CMK (cell line): ENCODE results near the gene ADAM22.

ENCODE experiments used
- DNase-seq: peaks from one replicate; pipeline ENCODE4 v3.0.0-alpha.2; 2010; ENCODE audit warnings: low read depth

ADAM22 gene

DNA sequence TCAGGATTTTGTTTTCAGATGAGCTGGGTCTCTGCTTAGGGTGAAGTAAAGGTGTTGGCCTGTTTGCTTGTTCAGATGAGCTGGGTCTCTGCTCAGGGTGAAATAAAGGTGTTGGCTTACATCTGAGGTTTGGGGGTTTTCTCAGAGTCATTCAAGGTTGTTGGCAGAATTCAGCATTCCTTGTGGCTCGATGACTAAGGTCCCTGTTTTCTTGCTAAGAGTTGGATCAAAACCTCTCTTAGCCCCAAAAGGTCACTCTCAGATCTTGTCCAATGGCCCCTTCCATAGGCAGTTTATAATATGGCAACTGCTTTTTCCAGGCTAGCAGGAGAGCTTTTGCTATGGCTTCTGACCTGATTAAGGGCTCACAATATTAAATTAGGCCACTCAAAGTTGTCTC, 106.6 kb downstream of the ADAM22 start:
- no peak for DNase-seq

DNA sequence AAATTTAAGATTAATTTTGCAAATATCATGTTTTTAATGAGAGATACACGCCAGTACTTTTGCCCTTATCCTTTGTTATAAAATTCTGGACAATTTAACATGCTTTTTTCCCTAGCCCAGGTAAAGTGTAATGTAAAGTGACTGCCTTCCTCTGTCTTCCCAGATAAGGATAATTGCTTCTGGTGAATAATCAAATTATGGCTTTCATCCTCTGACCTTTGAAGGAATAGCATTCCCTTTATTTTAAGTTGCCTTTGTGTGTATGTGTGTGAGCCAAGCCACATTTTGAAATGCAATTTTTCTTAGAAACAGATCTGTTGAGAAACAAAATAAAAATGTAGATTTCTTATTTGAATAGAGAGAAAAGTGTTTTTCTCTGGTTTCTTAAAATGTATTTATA, 107.5 kb downstream of the ADAM22 start:
- no peak for DNase-seq

DNA sequence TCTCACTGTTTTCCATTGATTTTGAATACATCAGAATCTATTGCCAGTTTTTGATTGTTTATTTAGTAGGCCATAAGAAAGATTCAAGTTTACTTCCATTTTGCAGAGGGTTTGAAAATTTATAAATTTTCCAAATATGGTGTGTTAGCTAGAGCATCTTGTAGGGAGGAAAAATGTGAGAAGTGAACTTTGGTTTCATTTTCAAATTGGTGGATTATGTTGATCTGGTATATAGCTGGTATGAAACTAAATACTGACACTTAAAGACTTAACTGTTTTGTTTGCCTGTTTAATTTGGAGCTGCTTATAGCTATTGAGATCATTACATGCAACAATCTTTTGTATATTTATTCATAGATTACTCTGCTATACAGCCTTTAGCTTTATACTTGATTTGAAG, 108.1 kb downstream of the ADAM22 start:
- no peak for DNase-seq

DNA sequence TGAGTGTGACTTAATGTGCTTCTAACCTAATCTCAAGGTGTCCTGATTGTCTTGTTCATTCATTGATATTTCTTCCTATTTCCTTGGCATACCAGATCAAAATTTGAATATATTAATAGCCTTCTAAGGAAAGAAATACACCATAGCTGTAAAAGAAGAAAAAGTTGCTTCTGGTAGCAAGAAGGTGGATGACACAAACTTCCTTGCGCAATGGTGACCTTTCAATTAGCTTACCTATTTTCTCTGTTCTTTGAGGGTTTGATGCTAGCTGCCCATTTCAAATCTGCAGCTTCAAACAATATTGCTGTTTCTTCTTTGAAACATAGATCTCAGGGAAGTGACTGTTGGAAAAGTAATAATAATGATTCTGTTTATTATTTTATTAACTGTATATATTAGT, 108.8 kb downstream of the ADAM22 start:
- no peak for DNase-seq

DNA sequence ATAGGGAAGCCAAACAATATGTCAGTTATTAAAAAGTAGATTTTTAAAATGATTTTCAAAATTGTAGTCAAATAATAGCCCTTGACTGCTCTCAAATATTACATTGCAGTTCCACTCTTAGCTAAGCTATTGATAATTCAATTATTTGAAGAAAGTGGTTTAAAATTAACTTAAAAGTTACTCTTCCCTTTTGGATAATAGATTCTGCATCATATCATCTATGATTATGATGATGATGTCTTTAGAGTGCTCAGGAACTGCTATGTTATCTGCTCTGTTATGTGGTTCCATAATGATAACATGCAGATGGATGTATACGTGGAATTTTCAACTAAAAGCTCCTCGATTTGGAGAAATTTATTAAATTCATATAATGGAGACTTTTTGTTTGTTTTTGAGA, 110.0 kb downstream of the ADAM22 start:
- no peak for DNase-seq

DNA sequence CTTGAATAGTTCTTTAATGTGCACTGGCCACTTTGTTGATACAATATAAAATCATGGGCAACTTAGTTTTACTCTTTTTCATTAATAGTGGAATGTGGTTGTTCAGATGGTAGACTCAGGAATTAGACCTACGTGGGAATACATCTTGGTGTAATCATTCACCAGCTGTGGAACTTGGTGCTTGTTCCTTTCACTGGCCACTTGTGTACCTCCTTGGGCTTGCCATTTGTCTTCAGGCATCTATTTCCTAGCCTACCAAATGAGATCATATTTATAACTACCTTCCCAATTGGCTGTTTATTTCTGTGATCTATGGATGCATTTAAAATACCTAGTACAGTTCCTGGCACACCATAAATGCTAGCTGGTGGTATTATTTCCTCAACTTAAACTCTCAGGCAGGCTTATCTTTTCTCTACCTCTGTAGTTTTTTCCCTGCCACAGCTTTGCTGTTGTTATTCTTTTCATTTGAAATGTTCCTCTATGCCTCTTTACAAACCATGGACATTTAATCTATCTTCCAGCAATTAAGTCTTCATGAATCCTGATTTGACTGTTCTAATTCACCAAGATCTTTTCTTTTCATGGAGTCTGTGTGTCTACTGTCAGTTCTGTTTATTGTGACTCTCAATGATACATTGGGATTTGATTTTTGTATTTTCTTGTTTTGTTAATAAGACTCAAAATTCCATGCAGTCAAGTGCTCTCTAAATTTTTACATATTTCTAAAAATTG, 113.0 kb downstream of the ADAM22 start:
- DNase-seq = no peak

DNA sequence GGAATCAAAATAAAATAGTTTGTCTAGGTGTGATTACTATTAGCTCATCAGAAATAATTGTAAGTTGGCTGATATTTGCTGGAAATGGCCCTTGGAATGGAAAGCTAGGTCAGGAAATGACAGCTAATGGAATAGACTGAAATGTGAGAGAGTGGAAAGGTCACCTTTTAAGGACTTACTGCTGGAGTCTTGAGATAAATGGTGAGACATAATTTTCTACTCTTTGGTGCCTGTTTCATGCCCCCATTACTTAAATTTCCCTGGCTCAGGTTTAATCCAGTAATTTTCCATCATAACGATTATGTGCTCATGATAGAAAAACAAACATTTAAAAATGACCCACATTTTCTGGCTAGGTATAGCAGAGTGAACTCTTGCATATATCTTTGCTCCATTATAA, 123.6 kb downstream of the ADAM22 start:
- no peak for DNase-seq

DNA sequence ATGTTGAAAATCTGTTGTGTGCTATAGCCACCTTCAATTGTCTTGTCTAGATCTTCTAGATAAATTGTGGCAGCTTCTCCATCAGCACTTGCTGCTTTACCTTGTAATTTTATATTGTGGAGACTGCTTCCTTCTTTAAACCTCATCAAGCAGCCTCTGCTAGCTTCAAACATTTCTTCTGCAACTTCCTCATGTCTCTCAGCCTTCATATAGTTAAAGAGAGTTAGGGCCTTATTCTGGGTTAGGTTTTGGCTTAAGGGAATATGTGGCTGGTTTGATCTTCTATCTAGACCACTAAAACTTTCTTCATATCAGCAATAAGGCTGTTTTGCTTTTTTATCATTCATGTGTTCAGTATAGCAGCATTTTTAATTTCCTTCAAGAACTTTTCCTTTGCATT, 128.2 kb downstream of the ADAM22 start:
- no peak for DNase-seq

DNA sequence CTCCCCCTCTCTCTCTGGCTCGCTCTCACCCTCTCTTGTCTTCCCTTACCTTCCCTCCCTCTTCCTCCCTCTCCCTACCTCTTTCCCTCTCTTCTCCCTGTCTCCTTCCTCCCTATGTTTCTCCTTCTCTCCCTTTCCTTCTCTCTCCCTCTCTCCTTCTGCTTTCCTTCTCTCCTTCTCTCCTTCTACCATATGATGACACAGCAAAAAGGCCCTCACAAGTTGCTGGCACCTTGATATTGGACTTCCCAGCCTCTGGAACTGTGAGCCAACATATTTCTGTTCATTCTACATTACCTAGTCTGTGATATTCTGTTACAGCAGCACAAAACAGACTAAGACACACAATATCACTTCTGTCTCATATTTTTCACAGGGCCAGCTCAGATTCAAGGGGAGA, 135.0 kb downstream of the ADAM22 start:
- DNase-seq = no peak

DNA sequence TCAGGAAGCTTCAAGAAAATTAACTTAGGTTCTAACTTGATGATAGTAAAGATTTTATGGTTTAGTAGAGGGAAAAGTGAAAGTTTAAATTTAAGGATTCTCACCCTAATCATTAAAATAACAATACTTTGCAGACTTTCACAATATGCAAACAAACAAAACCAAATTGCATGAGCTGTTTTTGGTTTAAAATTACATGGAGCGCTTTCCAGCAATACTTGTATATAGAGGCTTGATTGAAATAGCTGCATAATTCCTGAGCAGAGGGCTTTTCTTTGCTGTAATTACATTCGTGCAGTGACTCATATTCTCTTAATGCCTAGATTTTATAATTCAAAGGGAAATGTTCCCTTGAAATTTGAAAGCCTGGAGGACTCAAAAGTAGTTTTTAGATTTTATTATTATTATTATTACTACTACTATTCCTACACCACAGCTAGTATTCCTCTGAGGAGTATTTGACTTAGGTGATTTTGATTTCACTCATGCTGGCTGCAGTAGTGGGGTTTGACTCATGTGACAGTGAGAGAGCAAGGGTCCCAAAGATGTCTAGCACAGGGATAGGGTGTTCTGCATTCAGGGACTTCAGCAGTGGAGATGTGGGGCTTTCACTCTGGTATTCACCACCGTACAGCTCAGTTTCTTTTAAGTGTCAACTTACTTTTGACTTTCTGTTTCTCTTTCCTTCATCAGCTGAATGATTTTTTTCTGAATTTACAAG, 138.1 kb downstream of the ADAM22 start:
- no peak for DNase-seq

DNA sequence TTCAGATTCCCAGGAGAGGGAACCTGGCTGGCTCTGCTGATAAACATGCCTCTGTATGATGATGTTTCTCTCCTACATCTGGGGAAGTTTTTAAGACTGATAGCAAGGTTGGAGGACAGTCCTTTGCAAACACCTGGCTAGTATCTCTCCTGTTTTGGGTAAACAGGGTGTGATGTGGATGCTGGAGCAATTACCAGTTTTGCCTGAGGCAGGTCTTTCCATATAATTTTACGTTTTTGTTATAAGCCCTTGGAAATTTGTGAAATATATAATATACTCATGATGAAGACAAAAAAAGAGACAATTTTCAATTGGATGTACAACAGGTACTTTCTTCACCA, 138.6 kb downstream of the ADAM22 start:
- no peak for DNase-seq

DNA sequence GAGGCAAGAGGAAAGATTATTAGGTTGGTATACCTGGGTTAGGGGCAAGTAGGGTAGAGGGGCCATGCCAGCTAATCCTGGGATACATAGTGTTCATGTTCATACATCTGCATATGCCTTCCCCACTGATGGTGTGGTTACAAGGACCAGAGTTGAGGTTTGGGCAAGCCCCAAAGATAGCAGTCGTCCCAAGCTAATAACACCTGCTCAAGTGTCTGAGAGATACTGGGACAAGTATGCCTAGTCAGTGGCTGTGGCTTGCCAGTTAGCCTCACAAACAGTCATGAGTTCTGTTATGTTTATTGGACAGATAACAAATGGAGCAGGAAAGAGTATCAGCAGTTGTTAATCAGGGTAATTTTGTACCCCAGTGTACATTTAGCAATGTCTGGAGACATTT, 139.6 kb downstream of the ADAM22 start:
- no peak for DNase-seq

DNA sequence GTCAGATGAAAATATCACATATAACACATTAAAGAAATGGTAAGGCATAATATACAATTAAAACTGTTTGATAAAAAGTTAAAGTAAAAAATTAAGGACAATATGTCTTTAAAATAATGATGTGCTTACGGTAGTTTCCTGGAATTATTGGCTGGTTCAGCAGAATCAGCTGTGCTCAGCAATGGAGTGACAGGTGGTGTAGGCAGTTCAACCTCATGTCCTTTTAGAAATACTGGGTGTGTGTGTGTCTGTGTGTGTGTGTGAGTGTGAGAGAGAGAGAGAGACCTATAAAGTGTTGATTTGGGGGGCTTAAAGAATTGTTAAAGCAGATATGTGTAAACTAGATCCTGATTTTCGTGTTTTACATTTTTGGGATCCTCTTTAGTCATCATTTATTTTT, 141.2 kb downstream of the ADAM22 start:
- no peak for DNase-seq

DNA sequence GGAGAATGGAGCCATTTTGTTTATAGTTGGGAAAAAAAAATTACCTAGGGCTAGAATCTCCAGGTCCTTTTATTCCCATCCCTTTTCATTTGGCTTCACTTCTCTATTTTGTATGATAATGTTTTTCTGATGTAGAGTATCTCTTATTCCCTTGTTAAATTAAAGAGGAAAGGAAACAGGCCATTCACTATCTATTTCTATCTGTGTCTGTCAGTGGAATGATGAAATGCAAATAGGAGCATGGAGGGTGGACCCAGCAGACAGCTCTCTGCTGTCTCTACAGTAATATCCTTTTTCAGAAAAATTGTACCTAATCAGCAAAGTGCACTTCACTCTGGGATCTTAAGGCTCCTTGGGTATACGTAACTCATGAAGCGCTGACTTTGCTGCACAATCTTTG, 149.8 kb downstream of the ADAM22 start:
- no peak for DNase-seq

DNA sequence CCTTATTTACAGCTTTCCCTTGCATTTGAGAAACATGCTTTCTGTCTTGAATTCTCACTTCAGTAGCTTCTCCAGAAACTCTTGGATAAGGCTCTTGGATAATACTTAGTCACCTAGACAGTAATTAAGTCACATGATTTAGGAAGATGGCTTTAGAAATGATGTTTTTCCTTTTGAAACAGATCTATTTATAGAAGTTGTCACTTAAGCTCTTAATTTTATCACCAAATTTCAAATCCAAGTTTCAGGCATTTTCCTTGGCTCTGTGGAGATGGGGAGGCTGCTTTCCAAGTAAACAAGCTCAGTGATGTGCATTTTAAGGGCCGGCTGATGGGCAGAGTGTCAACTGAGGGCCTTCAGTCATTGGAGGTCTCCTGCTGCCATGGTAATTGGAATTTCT, 155.5 kb downstream of the ADAM22 start:
- no peak for DNase-seq

DNA sequence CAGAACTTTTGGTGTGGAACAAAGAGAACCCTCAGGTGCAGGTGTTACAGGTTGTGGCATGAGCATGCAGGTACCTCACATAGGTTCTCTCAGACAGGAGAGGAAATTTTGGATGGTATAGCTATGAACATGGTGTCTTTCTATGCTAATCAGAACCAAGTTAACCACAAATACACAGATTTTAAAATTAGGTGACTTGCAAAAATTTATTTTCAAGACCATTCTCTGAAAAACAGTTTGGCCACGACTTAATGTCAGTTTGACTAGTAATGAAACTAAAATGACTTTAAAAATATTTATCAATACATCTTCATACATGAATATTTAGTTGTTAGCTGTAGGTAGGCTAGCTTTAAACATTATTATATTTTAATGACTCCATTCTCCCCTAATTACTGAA, 156.2 kb downstream of the ADAM22 start:
- DNase-seq = no peak

DNA sequence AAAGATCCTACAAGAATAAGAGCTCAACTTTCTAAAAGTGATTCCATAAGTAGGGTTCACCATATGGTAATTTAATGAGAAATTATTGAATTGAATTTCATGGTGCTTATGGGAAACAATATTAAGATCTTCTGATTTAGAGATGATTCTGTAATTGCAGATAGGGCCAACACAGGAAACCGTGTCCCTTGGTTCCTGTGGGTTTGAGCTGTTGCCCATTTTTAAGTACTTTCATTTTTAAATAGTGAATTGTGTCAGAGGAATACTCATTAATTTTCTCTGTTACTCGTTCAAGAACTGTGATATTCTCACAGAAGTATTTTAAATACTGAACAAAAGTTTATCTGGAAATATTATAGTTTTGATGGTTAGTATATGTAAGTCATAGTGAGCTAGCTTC, 156.6 kb downstream of the ADAM22 start:
- DNase-seq = no peak

DNA sequence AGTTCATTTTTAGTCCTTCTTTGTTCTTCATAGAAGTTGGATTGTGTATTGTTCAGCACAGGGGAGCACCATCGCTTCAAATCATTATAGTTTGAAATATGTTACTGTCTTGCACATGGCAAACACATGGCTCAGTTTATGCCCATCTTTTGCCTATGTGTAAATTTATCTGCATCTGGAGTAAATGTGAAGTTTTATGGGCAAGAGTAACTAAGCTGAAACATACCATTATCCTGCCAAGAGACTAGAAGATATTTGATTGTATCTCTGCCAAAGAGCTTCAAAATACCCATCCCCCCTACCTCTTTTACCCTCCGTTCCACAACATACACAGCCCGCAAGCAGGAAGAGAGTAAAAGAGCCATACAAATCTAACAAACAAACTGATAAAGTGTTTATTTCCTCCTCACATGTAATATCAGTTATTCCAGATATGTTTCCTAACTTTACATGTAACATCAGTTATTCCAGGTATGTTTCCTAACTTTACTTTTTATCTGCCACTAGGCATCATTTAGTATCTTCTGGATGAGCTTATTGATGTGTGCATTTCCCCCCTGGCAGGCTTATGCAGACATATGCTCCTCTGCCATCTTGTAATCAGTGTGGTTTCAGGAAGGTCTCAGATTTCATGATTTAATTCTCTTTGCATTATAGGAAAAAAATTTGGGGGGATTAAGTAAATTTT, 158.1 kb downstream of the ADAM22 start:
- no peak for DNase-seq

DNA sequence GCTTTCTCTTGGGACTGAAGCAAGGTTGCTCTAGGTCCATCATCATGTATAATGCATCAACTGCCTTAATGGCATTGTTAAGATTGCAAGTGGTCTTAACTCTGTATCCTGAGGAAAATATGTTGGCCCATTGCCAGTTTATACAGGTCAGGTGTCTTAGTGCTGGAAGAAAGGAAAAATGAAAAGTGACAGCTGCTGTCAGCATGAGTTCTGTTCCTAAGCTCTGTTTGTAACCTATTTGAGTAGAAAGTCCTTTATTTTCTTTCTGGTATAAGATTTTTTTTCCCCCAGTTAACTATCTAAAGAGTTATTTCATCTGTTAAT, 158.6 kb downstream of the ADAM22 start:
- no peak for DNase-seq

DNA sequence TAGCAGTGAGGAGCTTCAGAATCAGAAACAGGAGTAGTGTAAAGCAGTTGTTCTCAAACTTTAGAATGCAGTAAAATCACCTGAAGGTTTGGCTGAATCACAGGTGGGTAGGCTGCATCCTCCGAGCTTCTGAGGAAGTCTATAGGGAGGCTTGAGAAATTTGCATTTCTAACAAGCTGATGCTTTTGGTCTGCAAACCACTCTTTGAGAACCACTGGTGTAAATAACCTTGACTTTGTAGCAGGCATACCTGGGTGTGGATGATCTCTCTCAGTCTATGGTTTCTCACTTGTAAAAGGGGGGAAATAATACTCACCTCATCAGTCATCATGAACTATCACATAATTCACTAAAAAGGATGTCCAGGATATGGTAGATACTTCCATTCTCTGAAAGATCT, 167.7 kb downstream of the ADAM22 start:
- DNase-seq = no peak

DNA sequence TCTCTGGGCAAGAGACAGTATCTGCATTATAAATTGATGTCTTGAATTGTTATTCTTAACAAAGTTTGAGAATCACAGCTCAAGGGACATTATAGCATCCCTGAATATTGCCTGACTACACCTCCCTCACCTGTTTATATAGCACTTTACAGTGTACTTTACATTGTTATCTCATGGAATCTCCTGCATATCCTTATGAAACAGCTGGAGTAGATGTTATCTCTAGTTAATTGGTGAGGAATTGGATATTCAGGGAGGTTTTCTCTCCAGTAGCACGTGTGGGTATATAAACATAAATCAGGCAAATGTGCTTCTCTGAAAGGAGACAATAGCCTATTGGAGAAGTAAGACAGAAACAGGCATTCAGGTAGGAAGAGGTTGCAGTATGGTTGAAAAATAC, 168.6 kb downstream of the ADAM22 start:
- DNase-seq = no peak

DNA sequence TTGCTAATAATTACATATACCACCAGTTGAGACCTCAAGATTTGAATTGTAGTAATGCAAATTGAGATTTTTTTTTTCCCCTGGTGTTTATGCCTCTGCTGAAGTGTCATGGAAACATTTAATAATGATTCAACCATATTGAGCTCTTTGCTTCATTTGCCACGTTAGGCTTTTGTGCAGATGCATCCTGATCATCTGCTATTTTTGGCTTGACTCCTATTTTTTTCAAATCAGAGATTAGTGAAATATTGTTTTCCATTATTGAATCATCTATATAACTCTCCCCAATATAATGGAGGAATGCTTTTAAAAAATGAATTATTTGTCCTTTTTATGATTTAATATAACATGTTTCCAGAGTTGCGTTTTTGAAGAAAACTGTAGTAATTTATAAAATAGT, 170.7 kb downstream of the ADAM22 start:
- no peak for DNase-seq

DNA sequence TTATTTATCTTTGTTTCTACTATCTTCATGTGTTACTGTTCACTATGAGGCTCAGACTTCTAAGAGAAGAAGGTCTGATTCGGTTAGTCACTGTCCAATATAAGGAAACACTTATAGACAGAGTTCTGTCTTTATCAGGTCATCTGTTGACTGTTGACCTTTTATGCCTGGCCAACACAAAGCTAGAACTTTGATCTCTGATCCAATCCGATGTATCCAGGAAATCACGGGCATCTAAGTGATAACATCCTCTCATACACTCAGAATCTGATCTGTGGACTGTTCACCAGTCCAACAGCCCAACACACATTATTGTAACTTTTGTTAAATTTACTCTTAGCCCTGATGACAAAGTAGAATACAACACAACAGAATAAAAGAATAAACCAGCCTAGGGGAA, 171.2 kb downstream of the ADAM22 start:
- DNase-seq = no peak

DNA sequence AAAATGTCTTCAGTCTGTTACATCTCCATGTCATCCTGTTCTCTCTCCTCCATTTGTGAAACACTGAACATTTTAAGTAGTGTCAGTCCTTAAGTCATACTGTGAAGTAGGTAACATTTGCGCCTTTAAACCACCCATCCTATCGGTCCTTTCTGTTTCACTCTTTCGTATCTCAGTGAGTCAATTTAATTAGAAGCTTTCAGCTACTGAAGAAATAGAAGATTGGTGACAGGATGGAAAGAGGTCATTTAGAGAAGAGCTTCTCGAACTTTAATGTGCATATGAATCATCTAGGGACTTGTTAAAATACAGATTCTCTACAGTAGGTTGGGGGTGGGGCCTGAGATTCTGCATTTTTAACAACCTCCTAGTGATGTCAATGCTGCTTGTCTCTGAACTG, 172.4 kb downstream of the ADAM22 start:
- DNase-seq = no peak
